SK-N-MC (cell line): ENCODE data around the gene TCTA.
A peak's percentile ranks its signal among the peaks of the same experiment; 100 is the strongest.

Source experiments
- DNase-seq: peaks from one replicate; pipeline ENCODE4 v3.0.0-alpha.2; 2011; ENCODE audit warnings: low read depth, low spot score
- H3K27ac ChIP-seq: fragments of 200-600 bp; sonication (generic); 2 replicates; pipeline ENCODE4 v1.5.1; 2016; ENCODE audit warnings: mixed run types
- H3K36me3 ChIP-seq: fragments of 200-600 bp; sonication (generic); 2 replicates; pipeline ENCODE4 v1.6.1; 2017; ENCODE audit warnings: antibody characterized with exemption, low read length, mixed read lengths; ENCODE audit not compliant: insufficient read depth
- H3K4me3 ChIP-seq: fragments of 200-600 bp; sonication (generic); 2 replicates; pipeline ENCODE4 v1.5.1; 2016
- H3K9ac ChIP-seq: fragments of 200-600 bp; sonication (generic); 2 replicates; pipeline ENCODE4 v1.8.0; 2017; ENCODE audit warnings: mixed run types, mixed read lengths; ENCODE audit not compliant: insufficient read length
- H3K9me3 ChIP-seq: fragments of 200-600 bp; sonication (generic); 2 replicates; pipeline ENCODE4 v1.6.1; 2017; ENCODE audit warnings: low read depth, mild to moderate bottlenecking, antibody characterized with exemption, low read length, moderate library complexity, mixed read lengths
- EZH2 ChIP-seq: fragments of 200-600 bp; sonication (generic); IDR thresholded peaks from one replicate; pipeline ENCODE4 v1.6.1; 2017; ENCODE audit warnings: antibody characterized with exemption
- FOXP2 ChIP-seq: optimal IDR thresholded peaks from 2 replicates; pipeline ENCODE3; 2011; ENCODE audit warnings: mild to moderate bottlenecking, moderate library complexity; ENCODE audit not compliant: insufficient read depth; ENCODE audit errors: extremely low read length, control extremely low read depth
- POLR2AphosphoS5 ChIP-seq: IDR thresholded peaks from 2 replicates; pipeline ENCODE4 v1.6.1; 2012; ENCODE audit warnings: mild to moderate bottlenecking, low read depth, low read length, borderline replicate concordance

Gene TCTA

GRCh38 chr3:49416867-49417266, 4.6 kb downstream of the TCTA start:
- Histone ChIP-seq H3K27ac (no peak overlapping the region), H3K9ac (no peak overlapping the region), H3K36me3 (no peaks in the 10 kb centered on the region; the same call in 1 of the 2 replicates), H3K9me3 (no peaks in the 10 kb centered on the region), H3K4me3 (no peak overlapping the region)
- no peak for DNase-seq
- TF ChIP-seq POLR2AphosphoS5: no peak
- TF ChIP-seq EZH2: no peak
- no peak for TF ChIP-seq FOXP2

- H3K36me3 ChIP-seq: no peaks in the 10 kb centered on the region; the same call in 1 of the 2 replicates
- DNase-seq: no peak
- no peak overlapping the region for H3K4me3 ChIP-seq
- no peak overlapping the region for H3K27ac ChIP-seq
- H3K9ac ChIP-seq: no peak overlapping the region
- H3K9me3 ChIP-seq: no peaks in the 10 kb centered on the region
- TF ChIP-seq EZH2: no peak
- no peak for TF ChIP-seq FOXP2
- TF ChIP-seq POLR2AphosphoS5: no peak
These were observed 5.4 kb downstream of the TCTA start for GRCh38 chr3:49417516-49418120.

GRCh38 chr3:49421890-49422378, 9.7 kb downstream of the TCTA start:
- H3K9ac ChIP-seq: no peak overlapping the region

GRCh38 chr3:49422379-49423248, 10.4 kb downstream of the TCTA start, which contains the start of gene AMT:
AMT (minus strand) TSS chr3:49422473; CDS start chr3:49422450, 23 bp downstream.
- Histone ChIP-seq H3K36me3 (no peaks in the 10 kb centered on the region), H3K9ac (no peak within 1 kb of the TSS), H3K9me3 (no peaks in the 10 kb centered on the region), H3K4me3 (no peak within 1 kb of the TSS), H3K27ac (no peak within 1 kb of the TSS)
- no peak for TF ChIP-seq FOXP2
- TF ChIP-seq EZH2: no peak
- DNase-seq: no peak

More at GRCh38 chr3:49421890-49422378, 9.7 kb downstream of the TCTA start:
- no peaks in the 10 kb centered on the region for H3K9me3 ChIP-seq
- no peak overlapping the region for H3K4me3 ChIP-seq
- DNase-seq: no peak
- no peak for TF ChIP-seq EZH2
- TF ChIP-seq POLR2AphosphoS5: no peak
- TF ChIP-seq FOXP2: no peak
- H3K36me3 ChIP-seq: no peaks in the 10 kb centered on the region
- H3K27ac ChIP-seq: no peak overlapping the region

GRCh38 chr3:49424816-49425215, 12.6 kb downstream of the TCTA start:
- TF ChIP-seq EZH2: no peak
- no peak for TF ChIP-seq POLR2AphosphoS5
- no peak for TF ChIP-seq FOXP2
- no peak overlapping the region for H3K9ac ChIP-seq
- no peak overlapping the region for H3K27ac ChIP-seq
- DNase-seq: no peak
- H3K9me3 ChIP-seq: no peaks in the 10 kb centered on the region
- H3K4me3 ChIP-seq: no peak overlapping the region
- H3K36me3 ChIP-seq: no peaks in the 10 kb centered on the region

GRCh38 chr3:49427586-49427985, 15.4 kb downstream of the TCTA start:
- Histone ChIP-seq H3K9ac (no peak overlapping the region), H3K27ac (no peak overlapping the region), H3K36me3 (no peaks in the 10 kb centered on the region), H3K4me3 (no peak overlapping the region), H3K9me3 (no peaks in the 10 kb centered on the region)
- TF ChIP-seq FOXP2: no peak
- no peak for TF ChIP-seq POLR2AphosphoS5
- TF ChIP-seq EZH2: no peak
- no peak for DNase-seq

- Histone ChIP-seq H3K36me3 (no peaks in the 10 kb centered on the region), H3K4me3 (peak overlapping the region; percentile 81), H3K9me3 (no peaks in the 10 kb centered on the region), H3K27ac (no peak overlapping the region), H3K9ac (peak overlapping the region; percentile 77)
- no peak for TF ChIP-seq POLR2AphosphoS5
- TF ChIP-seq FOXP2: no peak
- TF ChIP-seq EZH2: no peak
- no peak for DNase-seq
These were observed 16.5 kb downstream of the TCTA start for GRCh38 chr3:49428752-49429080.

- H3K36me3 ChIP-seq: no peaks in the 10 kb centered on the region
- no peak overlapping the region for H3K9ac ChIP-seq
- TF ChIP-seq EZH2 (no peak), POLR2AphosphoS5 (no peak), FOXP2 (no peak)
- DNase-seq: no peak
- H3K9me3 ChIP-seq: no peaks in the 10 kb centered on the region
- H3K27ac ChIP-seq: no peak overlapping the region
- no peak overlapping the region for H3K4me3 ChIP-seq
These were observed 22.5 kb downstream of the TCTA start for GRCh38 chr3:49434731-49435130.
